Uterus (tissue), 4 donors: ENCODE data around the gene ERN2. TPM values are rescaled to one million over a fixed set of nuclear protein-coding genes. Genes with fewer than 3 reads are reported as not detected.

Source experiments
- DNase-seq, 2 donors: peaks; one replicate each; pipeline ENCODE4 v3.0.0-alpha.2; 2019 to 2020
- H3K27ac ChIP-seq, 2 donors: fragments of 200-600 bp; sonication (generic); 1 replicate in 1 of 2; 2 replicates in 1 of 2; pipeline ENCODE4 v1.5.1; 2016 to 2018
- H3K27me3 ChIP-seq, 2 donors: fragments of 200-600 bp; sonication (generic); one replicate each; pipeline ENCODE4 v1.5.1; 2018 to 2019; ENCODE audit warnings: control low read depth in 1 of 2
- H3K36me3 ChIP-seq, 2 donors: fragments of 200-600 bp; sonication (generic); one replicate each; pipeline ENCODE4 v1.5.1; 2019; ENCODE audit warnings: control low read depth in 1 of 2
- H3K4me1 ChIP-seq, 2 donors: fragments of 200-600 bp; sonication (generic); one replicate each; pipeline ENCODE4 v1.5.1; 2018 to 2019; ENCODE audit warnings: control low read depth in 1 of 2
- H3K4me3 ChIP-seq, 2 donors: fragments of 200-600 bp; sonication (generic); 1 replicate in 1 of 2; 2 replicates in 1 of 2; pipeline ENCODE4 v1.5.1; 2018 to 2019; ENCODE audit warnings: mild to moderate bottlenecking in 1 of 2
- H3K9me3 ChIP-seq, 2 donors: fragments of 200-600 bp; sonication (generic); one replicate each; pipeline ENCODE4 v1.5.1; 2019; ENCODE audit warnings: control low read depth in 1 of 2
- CTCF ChIP-seq, 4 experiments: fragments of 200-600 bp in 2 of 4; fragments of 450-650 bp in 2 of 4; sonication (generic) in 2 of 4; IDR thresholded peaks; one replicate each; pipeline ENCODE4 v1.5.1; 2016 to 2019; ENCODE audit warnings: antibody characterized with exemption in 4 of 4, mild to moderate bottlenecking in 2 of 4, moderate library complexity in 1 of 4
- POLR2A ChIP-seq, 2 donors: fragments of 450-650 bp; IDR thresholded peaks; one replicate each; pipeline ENCODE4 v1.6.1; 2016; ENCODE audit warnings: antibody characterized with exemption in 2 of 2, mild to moderate bottlenecking in 1 of 2, moderate library complexity in 1 of 2
- intact Hi-C: fragments of 100-400 bp; cut with DNase I; formaldehyde crosslinking; loops from one replicate; pipeline ENCODE4 v1.15.1; 2023; ENCODE audit warnings: low total_unique reads
- total RNA-seq, 4 donors: library from RNA; depleted of rRNA in 3 of 4; stranded (reverse); fragments of >200 nt in 3 of 4; gene quantifications; one replicate each; pipeline versions ENCODE4 v1.1.0 to v1.2.4, GENCODE V29; 2014 to 2023
- donor health status: DM: yes; HTN: yes; CAD: no.

Gene ERN2
- total RNA-seq, 4 donors from 2014 or later = 0.14 to 0.59 (median 0.26) TPM; not detected in 1

- H3K27me3 ChIP-seq = no peaks in the 10 kb centered on the region
- DNase-seq = no peak
- TF ChIP-seq POLR2A (IDR thresholded peaks at IDR 0.05) = no peak
- TF ChIP-seq CTCF (IDR thresholded peaks at IDR 0.05) = no peak
- H3K4me1 ChIP-seq = no peaks in the 10 kb centered on the region
- intact Hi-C loops = no loop called here
- no peak overlapping the region for H3K27ac ChIP-seq
- H3K9me3 ChIP-seq = no peaks in the 10 kb centered on the region
- no peaks in the 10 kb centered on the region for H3K36me3 ChIP-seq
- no peak overlapping the region for H3K4me3 ChIP-seq
Observed at GRCh38 chr16:23700093-23700492, 12.9 kb downstream of the ERN2 start.

GRCh38 chr16:23699100-23699499, 13.9 kb downstream of the ERN2 start:
- H3K9me3 ChIP-seq = no peaks in the 10 kb centered on the region
- no peak for DNase-seq
- no peak for TF ChIP-seq POLR2A (IDR thresholded peaks at IDR 0.05)
- no peak for TF ChIP-seq CTCF (IDR thresholded peaks at IDR 0.05)
- no peaks in the 10 kb centered on the region for H3K27me3 ChIP-seq
- H3K27ac ChIP-seq = no peak overlapping the region
- intact Hi-C loops = no loop called here
- no peaks in the 10 kb centered on the region for H3K4me1 ChIP-seq
- H3K36me3 ChIP-seq = no peaks in the 10 kb centered on the region
- no peak overlapping the region for H3K4me3 ChIP-seq

GRCh38 chr16:23695756-23696155, 17.3 kb downstream of the ERN2 start:
- H3K27me3 ChIP-seq = no peaks in the 10 kb centered on the region
- H3K4me3 ChIP-seq = no peak overlapping the region
- H3K36me3 ChIP-seq = no peaks in the 10 kb centered on the region
- intact Hi-C loops = no loop called here
- TF ChIP-seq POLR2A (IDR thresholded peaks at IDR 0.05) (no peak), CTCF (IDR thresholded peaks at IDR 0.05) (no peak)
- H3K27ac ChIP-seq = no peak overlapping the region
- no peaks in the 10 kb centered on the region for H3K4me1 ChIP-seq
- DNase-seq = no peak
- H3K9me3 ChIP-seq = no peaks in the 10 kb centered on the region

- H3K9me3 ChIP-seq = no peaks in the 10 kb centered on the region
- TF ChIP-seq CTCF (IDR thresholded peaks at IDR 0.05) = no peak
- TF ChIP-seq POLR2A (IDR thresholded peaks at IDR 0.05) = no peak
- no peak for DNase-seq
- H3K27me3 ChIP-seq = no peaks in the 10 kb centered on the region
- intact Hi-C loops = no loop called here
- no peaks in the 10 kb centered on the region for H3K36me3 ChIP-seq
- H3K4me1 ChIP-seq = no peaks in the 10 kb centered on the region
- no peak overlapping the region for H3K27ac ChIP-seq
- H3K4me3 ChIP-seq = no peak overlapping the region
Observed at GRCh38 chr16:23694644-23695373, 18.2 kb downstream of the ERN2 start.

GRCh38 chr16:23694265-23694643, 18.8 kb downstream of the ERN2 start:
- DNase-seq = no peak
- H3K4me3 ChIP-seq = no peak overlapping the region
- no peaks in the 10 kb centered on the region for H3K36me3 ChIP-seq
- no peak for TF ChIP-seq CTCF (IDR thresholded peaks at IDR 0.05)
- no peak for TF ChIP-seq POLR2A (IDR thresholded peaks at IDR 0.05)
- no peak overlapping the region for H3K27ac ChIP-seq
- intact Hi-C loops = no loop called here
- H3K4me1 ChIP-seq = no peaks in the 10 kb centered on the region
- H3K9me3 ChIP-seq = no peaks in the 10 kb centered on the region
- no peaks in the 10 kb centered on the region for H3K27me3 ChIP-seq
